GM12891 (cell line): ENCODE results near the gene ORMDL2.

Experiments
- PAX5 ChIP-seq: IDR thresholded peaks from 2 replicates; pipeline ENCODE4 v1.6.1; 2011; ENCODE audit warnings: low read length, moderate library complexity, mild to moderate bottlenecking; ENCODE audit not compliant: insufficient read depth, severe bottlenecking
- POLR2A ChIP-seq: IDR thresholded peaks from 2 replicates; pipeline ENCODE4 v1.6.1; 2011; ENCODE audit warnings: low read depth, low read length, control low read depth
- POLR2AphosphoS5 ChIP-seq: IDR thresholded peaks from 2 replicates; pipeline ENCODE4 v1.6.1; 2011; ENCODE audit warnings: low read depth, low read length, control low read depth
- SPI1 ChIP-seq: IDR thresholded peaks from 2 replicates; pipeline ENCODE4 v1.6.1; 2011; ENCODE audit warnings: low read depth, low read length, control low read depth

DNA sequence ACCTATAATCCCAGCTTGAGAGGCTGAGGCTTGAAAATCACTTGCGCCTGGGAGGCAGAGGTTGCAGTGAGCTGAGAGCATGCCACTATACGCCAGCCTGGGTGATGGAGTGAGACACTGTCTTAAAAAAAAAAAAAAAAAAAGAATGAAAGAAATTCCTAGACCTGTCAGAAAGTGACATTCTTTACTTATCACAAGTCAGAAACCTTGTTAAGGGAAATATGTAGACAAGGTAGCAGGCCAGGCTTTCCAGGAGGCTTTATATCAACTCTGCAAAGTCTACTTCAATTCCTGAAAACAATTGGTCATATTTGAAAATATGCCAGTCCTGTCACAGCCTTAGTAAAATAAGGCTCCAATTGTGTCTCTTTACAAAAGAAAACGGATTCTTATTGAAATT, 44.0 kb downstream of the ORMDL2 start:
- TF ChIP-seq POLR2A, result no peak
- no peak for TF ChIP-seq SPI1
- TF ChIP-seq PAX5, result no peak
- no peak for TF ChIP-seq POLR2AphosphoS5
